Peyer's patch (tissue), 4 donors: Measurements from ENCODE around the gene SCAMP1.

ENCODE experiments used
- POLR2A ChIP-seq, 2 donors: fragments of 450-650 bp; IDR thresholded peaks; one replicate each; pipeline ENCODE4 v1.5.1; 2017; ENCODE audit warnings: antibody characterized with exemption in 2 of 2, mild to moderate bottlenecking in 2 of 2, moderate library complexity in 2 of 2
- TF ChIP-seq, protein P1 (sequence below), 6 experiments: fragments of 450-650 bp in 4 of 6; fragments of 200-600 bp in 2 of 6; sonication (generic) in 1 of 6; IDR thresholded peaks; one replicate each; pipeline ENCODE4 v1.5.1; 2017 to 2019; ENCODE audit warnings: antibody characterized with exemption in 6 of 6, mild to moderate bottlenecking in 3 of 6, moderate library complexity in 1 of 6

GRCh38 chr5:78327761-78328510 is 32.5 kb upstream of the SCAMP1 start:
- no peak for TF ChIP-seq POLR2A (IDR thresholded peaks at IDR 0.05)
- TF ChIP-seq, protein P1, sequence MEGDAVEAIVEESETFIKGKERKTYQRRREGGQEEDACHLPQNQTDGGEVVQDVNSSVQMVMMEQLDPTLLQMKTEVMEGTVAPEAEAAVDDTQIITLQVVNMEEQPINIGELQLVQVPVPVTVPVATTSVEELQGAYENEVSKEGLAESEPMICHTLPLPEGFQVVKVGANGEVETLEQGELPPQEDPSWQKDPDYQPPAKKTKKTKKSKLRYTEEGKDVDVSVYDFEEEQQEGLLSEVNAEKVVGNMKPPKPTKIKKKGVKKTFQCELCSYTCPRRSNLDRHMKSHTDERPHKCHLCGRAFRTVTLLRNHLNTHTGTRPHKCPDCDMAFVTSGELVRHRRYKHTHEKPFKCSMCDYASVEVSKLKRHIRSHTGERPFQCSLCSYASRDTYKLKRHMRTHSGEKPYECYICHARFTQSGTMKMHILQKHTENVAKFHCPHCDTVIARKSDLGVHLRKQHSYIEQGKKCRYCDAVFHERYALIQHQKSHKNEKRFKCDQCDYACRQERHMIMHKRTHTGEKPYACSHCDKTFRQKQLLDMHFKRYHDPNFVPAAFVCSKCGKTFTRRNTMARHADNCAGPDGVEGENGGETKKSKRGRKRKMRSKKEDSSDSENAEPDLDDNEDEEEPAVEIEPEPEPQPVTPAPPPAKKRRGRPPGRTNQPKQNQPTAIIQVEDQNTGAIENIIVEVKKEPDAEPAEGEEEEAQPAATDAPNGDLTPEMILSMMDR (IDR thresholded peaks at IDR 0.05) = no peak
